GM13977 (cell line): ENCODE results near the gene PHYHD1.
"Not testable (repeated sequence)": the region's sequence is repeated elsewhere in the genome, so short reads cannot be mapped to it uniquely, and the experiment has no call there.

Experiments
- DNase-seq: peaks from one replicate; pipeline ENCODE4 v3.0.0; 2012; ENCODE audit warnings: low spot score
- CTCF ChIP-seq: IDR thresholded peaks from 2 replicates; pipeline ENCODE4 v1.5.1; 2012; ENCODE audit warnings: mild to moderate bottlenecking, control low read depth; ENCODE audit not compliant: insufficient read depth; ENCODE audit errors: extremely low read depth, missing control alignments
- in situ Hi-C: fragments of 300-500 bp; cut with MboI; formaldehyde crosslinking; loops from one replicate; pipeline ENCODE4 v1.12.0; 2022; ENCODE audit warnings: low sequenced_read_pairs, low pct_unique_long_range_greater_than_20kb, mixed read lengths, inconsistent platforms; ENCODE audit not compliant: unreplicated experiment

Gene PHYHD1

GRCh38 chr9:128947527-128948301, 26.9 kb downstream of the PHYHD1 start, which contains the start of the genes DOLK and NUP188:
TSS of gene DOLK (minus strand) at chr9:128947603. CDS start at chr9:128947303, 300 bp downstream.
TSS of gene NUP188 (plus strand) at chr9:128947699. CDS start at chr9:128947720, 21 bp downstream.
- in situ Hi-C loops = no loop called here
- DNase-seq = peak; percentile 99
- no peak for TF ChIP-seq CTCF

GRCh38 chr9:128961403-128961802, 40.6 kb downstream of the PHYHD1 start:
- in situ Hi-C loops, DNase-seq: not testable (repeated sequence)

GRCh38 chr9:128969491-128969890, 48.7 kb downstream of the PHYHD1 start:
- TF ChIP-seq CTCF = no peak
- no peak for DNase-seq
- in situ Hi-C loops = no loop called here

GRCh38 chr9:128972956-128973355, 52.2 kb downstream of the PHYHD1 start:
- DNase-seq = no peak
- in situ Hi-C loops = no loop called here
- no peak for TF ChIP-seq CTCF

GRCh38 chr9:128979111-128979510, 58.3 kb downstream of the PHYHD1 start:
- DNase-seq = no peak
- in situ Hi-C loops = no loop called here
- TF ChIP-seq CTCF = no peak

- no peak for DNase-seq
- in situ Hi-C loops = no loop called here
- TF ChIP-seq CTCF = no peak
These were observed 62.8 kb downstream of the PHYHD1 start for GRCh38 chr9:128983536-128983935.

GRCh38 chr9:128986671-128987070, 65.9 kb downstream of the PHYHD1 start:
- in situ Hi-C loops = no loop called here

More at GRCh38 chr9:128986671-128987070, 65.9 kb downstream of the PHYHD1 start:
- TF ChIP-seq CTCF = no peak
- no peak for DNase-seq
